ENCODE results near the gene DOCK1.

The DOCK1 gene

DNA sequence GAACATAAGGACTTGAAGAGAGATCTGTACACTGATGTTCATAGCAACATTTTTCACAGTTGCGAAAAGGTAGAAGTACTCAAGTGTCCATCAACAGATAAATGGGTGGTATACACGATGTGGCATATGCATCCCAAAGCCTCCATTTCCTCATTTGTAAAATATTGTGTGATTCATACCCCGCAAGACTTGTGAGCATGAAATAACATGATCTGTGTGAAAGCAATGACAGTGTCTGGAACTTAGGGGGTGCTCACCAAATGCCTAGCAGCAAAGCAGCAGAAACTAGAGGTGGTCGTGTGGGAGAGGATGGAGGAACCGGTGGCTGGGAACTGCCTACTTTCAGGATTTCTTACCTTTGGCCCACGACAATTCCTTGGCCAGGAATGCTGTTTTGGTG, 426.5 kb downstream of the DOCK1 start:
- H3K4me3 ChIP-seq (ENCODE audit: low read length) = no peak overlapping the region
- DNase-seq (ENCODE audit: low read depth) = no peak
- TF ChIP-seq, protein P1, sequence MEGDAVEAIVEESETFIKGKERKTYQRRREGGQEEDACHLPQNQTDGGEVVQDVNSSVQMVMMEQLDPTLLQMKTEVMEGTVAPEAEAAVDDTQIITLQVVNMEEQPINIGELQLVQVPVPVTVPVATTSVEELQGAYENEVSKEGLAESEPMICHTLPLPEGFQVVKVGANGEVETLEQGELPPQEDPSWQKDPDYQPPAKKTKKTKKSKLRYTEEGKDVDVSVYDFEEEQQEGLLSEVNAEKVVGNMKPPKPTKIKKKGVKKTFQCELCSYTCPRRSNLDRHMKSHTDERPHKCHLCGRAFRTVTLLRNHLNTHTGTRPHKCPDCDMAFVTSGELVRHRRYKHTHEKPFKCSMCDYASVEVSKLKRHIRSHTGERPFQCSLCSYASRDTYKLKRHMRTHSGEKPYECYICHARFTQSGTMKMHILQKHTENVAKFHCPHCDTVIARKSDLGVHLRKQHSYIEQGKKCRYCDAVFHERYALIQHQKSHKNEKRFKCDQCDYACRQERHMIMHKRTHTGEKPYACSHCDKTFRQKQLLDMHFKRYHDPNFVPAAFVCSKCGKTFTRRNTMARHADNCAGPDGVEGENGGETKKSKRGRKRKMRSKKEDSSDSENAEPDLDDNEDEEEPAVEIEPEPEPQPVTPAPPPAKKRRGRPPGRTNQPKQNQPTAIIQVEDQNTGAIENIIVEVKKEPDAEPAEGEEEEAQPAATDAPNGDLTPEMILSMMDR (conservative IDR thresholded peaks at IDR 0.05; ENCODE audit: low read depth, low read length) = no peak

DNA sequence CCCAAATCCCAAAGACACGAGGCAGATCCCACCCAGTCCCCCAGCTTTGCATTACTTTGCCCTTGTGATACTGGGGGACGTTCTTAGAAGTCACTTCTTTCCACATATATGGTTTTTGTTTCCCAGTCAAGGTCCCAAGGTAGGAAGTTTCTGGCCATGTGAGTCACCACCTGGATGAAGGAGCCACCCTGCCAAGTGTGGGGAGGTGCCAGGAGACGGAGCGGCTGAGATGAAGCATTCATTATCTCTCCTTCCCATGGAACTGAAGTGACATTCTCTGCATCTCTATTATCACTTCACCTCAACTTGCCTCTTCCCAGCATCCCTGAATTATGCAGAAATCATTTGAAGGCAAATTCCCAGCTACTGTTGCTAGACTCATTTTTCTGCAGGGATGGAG, 427.4 kb downstream of the DOCK1 start:
- no peak overlapping the region for H3K4me3 ChIP-seq (ENCODE audit: low read length)
- TF ChIP-seq, protein P1 (conservative IDR thresholded peaks at IDR 0.05; ENCODE audit: low read depth, low read length) = no peak
- no peak for DNase-seq (ENCODE audit: low read depth)

DNA sequence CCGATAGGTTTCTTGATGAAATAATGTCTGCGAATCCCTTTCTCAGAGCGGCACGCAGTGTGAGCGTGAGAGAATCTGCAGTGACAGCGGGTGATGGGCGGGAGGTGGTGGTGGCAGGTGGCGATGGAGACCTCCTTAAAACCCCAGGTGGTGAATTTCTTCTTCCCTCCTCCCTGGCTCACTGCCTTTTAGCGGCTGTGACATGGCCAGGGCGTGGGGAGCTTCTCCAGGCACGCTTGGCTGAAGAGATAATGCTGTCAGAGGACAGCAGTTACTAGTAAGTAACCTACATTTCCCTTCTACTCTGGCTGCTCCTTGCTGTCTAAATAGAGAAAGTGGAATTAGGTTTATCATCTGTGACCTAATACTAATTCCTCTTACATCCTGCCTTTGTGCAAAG, 432.6 kb downstream of the DOCK1 start:
- H3K4me3 ChIP-seq (ENCODE audit: low read length) = no peak overlapping the region
- DNase-seq (ENCODE audit: low read depth) = no peak
- TF ChIP-seq, protein P1 (conservative IDR thresholded peaks at IDR 0.05; ENCODE audit: low read depth, low read length) = no peak

DNA sequence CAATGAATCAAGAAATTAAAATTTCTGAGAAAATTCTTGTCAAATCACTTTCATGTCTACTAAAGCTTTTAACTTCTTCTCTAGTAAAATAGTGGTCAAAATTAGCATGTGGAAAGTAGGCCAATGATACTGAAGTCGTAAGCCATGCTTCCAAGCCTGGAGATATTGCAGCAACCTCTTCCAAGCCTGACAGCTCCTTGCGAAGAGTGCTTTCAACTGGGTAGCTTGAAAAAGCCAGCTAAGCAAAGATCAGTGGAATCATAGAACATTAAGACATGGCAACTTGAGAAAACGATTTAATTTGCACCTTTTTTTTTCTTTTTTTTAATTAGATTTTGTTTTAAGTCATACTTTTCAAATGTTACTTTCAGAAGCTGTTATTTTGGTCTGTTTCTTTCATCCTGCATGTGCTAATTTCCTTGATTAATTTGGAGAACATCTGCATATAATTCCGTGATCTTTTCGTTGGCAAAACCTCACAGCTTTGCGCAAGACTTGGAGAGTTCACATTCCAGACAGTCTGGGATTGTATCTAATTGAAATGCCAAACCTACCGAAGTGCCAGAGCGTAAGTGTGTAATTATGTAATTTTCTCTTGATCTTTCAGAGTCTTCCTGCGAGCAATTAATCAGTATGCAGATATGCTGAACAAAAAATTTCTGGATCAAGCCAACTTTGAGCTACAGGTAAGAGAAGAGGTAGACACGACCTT, 433.3 kb downstream of the DOCK1 start:
- TF ChIP-seq, protein P1 (conservative IDR thresholded peaks at IDR 0.05; ENCODE audit: low read depth, low read length) = no peak
- H3K4me3 ChIP-seq (ENCODE audit: low read length) = no peak overlapping the region
- DNase-seq (ENCODE audit: low read depth) = peak; percentile 45

DNA sequence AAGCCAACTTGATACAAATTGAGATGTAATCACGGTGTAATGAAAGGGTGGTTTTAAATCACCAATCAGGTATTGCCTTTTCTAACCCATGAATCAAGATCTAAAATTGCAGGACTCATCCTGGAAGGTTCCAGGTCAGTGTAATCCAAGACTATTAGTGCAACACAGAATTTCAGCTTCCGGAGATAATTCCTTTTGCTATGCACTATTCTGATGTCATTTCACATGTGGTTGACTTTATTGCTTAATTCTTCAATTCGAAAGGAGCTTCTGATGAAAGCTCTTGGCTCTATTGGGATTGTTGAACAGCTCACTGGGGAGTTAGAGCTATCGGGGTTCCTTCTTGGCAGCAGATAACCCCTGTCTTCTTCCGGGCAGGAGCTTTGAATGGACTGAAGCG, 438.6 kb downstream of the DOCK1 start:
- H3K4me3 ChIP-seq (ENCODE audit: low read length) = no peak overlapping the region
- no peak for DNase-seq (ENCODE audit: low read depth)
- TF ChIP-seq, protein P1 (conservative IDR thresholded peaks at IDR 0.05; ENCODE audit: low read depth, low read length) = no peak

DNA sequence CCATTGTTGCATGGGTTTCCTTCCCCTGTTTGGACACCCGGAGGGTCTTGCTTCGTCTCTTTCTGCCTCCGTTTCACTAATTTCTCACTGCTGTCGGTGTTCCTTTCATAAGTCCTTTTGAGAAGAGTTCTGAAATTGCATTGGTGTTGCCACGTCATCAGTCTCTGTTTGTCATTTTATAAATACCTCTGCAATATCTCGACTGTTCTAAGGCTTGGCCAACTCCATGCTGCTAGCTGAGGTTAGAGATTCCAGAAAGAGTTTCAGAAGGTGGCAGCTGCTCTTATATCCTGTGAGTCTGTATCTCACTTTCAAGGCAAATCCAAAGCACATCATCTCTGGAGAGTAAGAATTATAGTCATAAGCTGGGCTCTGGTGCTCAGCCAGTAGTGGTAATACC, 439.1 kb downstream of the DOCK1 start:
- H3K4me3 ChIP-seq (ENCODE audit: low read length) = no peak overlapping the region
- no peak for DNase-seq (ENCODE audit: low read depth)
- TF ChIP-seq, protein P1 (conservative IDR thresholded peaks at IDR 0.05; ENCODE audit: low read depth, low read length) = no peak

DNA sequence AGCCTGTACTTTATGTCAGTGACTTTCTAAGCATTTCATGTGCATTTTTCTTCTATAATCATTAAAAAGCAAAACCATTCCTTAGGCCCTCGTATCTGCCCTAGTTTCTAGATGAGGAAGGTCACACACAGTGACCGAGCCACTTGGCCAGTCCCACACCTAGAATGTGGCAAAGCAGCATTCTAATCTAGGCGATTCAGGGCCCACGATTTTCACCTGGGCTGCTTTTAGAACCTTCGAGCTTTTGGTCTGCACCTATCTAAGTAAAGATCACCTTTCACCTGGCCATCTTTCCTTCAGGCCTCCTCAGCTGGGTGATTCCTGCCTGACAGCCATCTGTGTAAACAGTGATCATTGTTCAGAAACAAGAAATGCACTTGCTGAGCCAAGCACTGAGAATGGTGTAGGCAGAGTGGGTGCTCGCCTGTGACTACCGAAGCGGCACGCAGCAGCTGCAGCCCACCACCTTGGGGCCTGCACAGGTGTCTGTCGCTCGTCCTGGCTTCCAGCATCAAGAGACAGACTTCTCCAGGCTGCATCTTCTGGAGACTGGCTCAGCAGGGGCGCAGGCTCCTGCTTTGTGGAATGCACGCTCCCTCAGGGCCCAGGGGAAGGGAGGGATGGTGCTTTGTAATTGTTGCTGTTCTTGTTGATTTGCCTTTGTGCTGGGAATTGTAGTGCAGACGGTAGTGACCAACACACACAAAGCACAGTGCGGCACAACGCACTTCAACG, 440.2 kb downstream of the DOCK1 start:
- TF ChIP-seq, protein P1 (conservative IDR thresholded peaks at IDR 0.05; ENCODE audit: low read depth, low read length) = no peak
- no peak overlapping the region for H3K4me3 ChIP-seq (ENCODE audit: low read length)
- DNase-seq (ENCODE audit: low read depth) = no peak

Measured in retinal pigment epithelial cell (primary cell).